HG03064 (cell line): ENCODE data around the gene IGFALS.

Source experiments
- ATAC-seq: cut with Tn5 transposase; IDR thresholded peaks from one replicate; pipeline ENCODE4 v1.9.1; 2021; ENCODE audit warnings: low read depth; ENCODE audit not compliant: unreplicated experiment

Gene IGFALS

DNA sequence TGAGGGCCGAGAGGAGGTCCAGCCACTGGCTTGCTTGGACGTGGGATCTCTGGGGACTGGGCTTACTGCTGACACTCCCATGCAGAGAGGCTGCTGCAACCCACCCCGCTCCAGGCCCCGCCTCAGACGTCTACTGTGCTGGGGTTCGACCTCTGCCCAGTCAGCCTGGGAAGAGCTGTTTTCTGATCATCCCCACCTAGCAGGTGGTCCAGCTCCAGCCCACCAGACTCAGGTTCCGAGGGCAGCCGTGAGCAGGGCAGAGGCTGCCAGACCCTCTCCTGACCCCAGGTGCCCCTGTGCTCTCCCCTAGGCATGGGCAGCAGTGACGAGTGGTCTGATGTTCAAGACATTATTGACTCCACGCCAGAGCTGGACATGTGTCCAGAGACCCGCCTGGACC, 45.6 kb downstream of the IGFALS start:
- no peak for ATAC-seq

DNA sequence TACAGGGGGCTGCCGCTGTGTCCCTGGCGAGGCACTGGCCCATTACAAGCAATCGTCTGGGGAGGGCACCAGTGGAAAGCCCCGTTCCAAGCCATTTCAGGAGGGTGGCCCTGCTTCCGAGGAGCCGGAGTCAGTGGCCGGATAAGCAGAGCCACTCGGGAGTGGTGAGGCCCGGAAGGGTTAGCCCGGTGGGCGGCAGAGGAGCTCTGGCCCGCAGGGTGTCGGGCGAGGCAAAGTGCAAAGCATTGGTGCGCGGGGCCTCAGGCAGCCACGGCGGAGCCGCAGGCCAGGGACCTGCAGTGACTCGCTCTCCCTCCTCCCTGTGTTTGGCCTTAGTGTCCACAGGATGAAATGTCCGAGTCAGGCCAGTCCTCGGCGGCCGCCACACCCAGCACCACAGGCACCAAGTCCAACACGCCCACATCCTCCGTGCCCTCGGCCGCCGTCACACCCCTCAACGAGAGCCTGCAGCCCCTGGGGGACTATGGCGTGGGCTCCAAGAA, 46.8 kb downstream of the IGFALS start:
- no peak for ATAC-seq

DNA sequence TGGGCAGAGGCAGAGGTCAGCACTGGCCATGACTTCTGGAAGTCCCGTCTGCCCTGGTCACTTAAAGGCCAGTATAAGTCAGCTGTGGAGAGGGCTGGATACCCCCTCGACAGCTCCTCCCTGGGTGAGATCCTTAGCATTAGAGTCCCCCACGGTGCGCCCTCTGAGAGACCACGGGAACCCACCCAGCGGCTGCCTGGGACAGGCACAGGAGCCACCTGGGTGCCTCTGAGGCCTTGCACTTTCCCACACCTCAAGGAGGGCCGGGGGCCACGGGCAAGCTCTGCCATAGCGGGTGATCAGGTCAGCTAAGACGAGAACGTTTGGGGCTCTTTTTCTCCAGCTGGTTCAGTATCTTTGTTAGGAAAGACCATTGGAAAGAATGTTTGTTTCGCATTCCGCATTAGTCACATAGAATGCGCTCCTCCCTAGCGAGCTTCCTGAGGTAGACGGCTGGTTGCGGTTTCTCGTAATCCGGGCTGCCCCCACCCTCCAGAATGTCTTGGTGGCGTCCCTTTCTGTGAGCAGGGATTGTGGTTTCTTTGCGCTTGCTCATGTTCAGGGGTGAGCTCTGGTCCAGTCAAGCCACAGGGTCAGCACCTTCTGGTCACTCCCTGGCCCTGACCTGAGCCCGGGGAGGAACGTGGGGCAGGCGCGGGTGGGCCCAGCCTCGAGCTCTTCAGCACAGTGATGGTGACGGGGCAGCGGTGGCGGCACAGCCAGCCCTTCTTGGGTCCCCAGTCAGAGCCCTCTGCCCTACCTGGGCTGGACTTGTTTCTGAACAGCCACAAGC, 47.4 kb downstream of the IGFALS start:
- no peak for ATAC-seq

DNA sequence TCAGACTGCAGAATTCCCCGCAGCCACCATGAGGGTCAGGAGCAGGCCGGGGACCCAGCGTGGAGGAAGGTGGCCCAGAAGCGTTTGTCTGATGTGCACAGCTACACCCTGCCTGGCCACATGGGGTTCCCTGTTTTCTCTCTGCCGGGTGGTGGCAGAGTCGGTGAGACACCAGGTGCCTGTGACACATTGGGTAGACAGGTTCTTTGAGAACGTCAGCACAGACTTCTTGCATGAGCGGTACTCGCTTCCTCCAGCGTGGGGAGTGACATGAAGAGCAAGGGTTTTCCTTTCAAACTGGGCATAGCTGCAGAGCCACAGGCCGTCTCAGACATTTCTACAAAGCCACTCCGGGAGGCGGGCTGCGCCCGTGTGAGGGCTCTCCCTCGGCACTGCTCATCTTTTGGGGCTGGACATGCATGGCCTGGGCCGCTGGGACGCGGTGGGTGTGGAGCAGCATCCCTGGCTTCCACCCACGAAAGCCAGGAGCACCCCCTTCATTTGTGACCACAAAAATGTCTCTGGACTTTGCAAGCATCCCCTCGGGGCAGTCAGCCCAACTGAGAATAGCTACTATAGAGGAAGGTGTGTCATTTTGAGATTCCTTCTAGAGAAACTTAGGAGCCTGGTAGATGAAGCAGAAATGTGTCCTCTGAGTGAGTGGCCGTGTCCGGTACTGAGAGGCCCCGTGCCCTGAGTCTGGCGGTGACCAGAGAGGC, 48.2 kb downstream of the IGFALS start:
- ATAC-seq, result no peak

DNA sequence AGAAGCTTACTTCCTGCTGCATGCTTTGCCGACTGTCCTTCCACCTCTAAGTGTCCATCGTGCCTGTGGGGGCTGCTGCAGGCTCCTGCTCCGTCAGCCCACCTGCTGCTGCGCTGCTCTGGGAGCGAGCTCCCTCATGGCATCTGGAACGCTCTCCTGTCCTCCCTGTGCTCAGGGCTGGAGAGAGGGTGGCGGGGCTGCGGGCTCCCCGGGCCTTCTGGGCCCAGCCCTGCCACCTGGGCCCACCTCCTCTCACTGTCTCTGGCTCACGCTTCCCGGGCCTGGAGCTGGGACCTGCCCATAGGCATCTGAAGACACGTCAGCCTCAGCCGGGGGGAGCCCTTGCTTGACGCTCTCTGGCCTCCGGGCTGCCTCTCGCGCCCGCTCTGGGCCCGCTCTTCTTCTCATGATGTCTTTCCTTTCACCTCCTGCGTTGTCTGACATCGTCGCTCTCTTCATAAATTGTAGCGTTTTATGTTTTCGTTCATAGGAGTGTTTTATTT, 49.1 kb downstream of the IGFALS start:
- ATAC-seq, result no peak

DNA sequence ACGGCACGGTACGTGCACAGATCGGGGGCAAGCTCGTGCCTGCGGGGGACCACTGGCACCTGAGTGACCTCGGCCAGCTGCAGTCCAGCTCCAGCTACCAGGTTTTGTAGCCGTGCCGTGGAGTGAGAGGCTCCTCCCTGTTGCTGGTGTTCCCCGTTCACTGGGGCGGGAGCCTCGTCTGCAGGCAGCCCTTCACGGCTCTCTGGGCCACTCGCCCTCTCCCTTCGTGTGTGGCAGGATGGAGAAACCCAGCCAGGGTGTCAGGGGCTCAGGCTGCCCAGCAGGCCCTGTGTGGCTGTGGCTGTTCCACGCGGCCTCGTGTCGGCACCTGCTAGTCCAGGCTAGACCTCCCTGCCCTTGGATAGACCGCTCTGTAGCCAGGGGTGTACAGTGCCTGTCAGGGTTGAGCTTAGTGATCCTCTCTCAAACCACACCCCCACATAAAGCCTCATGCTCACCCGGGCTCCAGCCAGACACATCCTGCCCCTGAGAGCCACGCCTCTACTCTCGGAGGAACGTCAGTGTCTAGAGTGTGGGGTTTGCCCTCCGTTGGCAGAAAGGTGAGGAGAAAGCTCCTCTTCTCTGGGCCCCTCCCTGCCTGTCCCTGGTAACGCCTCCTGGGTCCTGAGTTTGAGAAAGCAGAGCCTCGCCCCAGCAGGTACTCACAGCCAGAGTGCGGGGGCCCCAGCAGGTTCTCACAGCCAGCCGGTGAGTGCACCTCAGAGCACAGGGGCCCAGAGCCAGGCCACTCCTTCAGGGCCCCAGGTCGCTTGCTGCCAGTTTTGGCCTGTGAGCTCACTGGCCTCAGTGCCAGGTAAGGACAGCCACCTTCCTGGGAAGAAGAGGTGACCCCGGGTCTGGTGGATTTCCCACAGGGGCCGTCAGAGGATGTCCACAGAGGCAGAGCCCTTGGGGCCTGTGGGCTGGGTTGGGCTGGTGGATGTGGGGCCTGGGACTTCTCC, 49.8 kb downstream of the IGFALS start:
- no peak for ATAC-seq

DNA sequence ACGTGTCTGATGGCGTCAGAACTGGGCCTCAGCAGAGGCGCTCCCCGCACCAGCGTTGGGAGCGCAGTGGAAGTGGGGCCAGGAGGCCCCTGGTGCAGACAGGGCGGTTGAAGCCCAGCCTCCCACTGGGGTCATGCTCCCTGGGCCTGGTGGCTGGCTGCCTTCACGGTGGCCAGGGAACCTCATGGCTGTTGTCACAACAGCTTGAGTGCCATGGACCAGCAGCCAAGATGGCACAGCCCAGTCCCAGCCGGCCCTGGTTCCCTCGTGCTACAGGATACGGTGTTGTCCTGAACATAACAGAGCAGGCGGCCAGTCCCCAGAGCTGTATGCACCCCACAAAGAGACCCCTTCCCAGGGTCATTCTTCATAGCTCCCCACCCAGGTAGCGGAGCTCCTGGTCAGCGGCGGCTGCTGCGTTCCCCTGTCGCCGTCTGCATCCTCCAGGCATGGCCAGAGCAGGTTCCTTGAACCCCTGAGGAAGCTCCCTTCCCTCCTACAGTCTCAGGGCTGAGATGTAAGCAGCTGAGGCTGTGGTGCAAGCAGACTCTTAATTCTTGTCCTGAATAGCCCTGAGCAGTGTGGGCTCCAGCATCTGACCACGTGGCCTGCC, 51.8 kb downstream of the IGFALS start:
- no peak for ATAC-seq

DNA sequence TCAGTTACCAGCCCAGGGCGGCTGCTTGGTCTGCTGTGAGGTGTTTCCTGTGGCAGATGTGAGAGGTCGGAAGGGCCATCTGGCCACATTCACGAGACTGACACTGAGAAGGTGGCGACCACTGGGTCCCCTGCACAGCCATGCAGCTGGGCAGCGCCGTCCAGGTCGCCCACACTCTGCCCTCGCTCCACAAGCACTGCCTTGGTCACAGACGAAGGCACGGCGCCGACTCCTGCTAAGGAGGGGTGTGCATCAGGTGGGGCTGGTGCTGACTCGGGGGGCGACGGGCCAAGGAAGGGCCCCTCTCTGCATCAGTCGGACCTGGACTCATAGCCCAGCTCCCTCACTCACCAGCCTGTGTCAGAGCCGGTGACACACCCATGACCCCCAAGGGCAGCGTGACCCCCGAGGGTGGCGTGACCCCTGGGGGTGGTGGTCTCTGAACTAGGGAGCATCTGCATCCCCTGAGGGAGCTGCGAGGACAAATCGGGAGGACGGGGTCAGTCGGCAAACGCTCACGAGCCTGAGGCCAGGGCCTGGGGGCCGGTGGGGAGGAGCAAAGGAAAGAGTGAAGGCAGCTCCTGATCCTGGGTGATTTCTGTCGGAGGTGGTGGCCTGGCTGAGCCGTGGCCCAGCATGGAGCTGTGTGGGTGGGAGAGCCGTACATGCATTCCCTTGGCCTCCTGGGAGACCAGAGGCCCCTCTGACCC, 52.6 kb downstream of the IGFALS start:
- no peak for ATAC-seq
